Measurements from ENCODE around the gene GSDME.
A peak's percentile ranks its signal among the peaks of the same experiment; 100 is the strongest.
"Not testable (repeated sequence)": the region's sequence is repeated elsewhere in the genome, so short reads cannot be mapped to it uniquely, and the experiment has no call there.

Gene GSDME

DNA sequence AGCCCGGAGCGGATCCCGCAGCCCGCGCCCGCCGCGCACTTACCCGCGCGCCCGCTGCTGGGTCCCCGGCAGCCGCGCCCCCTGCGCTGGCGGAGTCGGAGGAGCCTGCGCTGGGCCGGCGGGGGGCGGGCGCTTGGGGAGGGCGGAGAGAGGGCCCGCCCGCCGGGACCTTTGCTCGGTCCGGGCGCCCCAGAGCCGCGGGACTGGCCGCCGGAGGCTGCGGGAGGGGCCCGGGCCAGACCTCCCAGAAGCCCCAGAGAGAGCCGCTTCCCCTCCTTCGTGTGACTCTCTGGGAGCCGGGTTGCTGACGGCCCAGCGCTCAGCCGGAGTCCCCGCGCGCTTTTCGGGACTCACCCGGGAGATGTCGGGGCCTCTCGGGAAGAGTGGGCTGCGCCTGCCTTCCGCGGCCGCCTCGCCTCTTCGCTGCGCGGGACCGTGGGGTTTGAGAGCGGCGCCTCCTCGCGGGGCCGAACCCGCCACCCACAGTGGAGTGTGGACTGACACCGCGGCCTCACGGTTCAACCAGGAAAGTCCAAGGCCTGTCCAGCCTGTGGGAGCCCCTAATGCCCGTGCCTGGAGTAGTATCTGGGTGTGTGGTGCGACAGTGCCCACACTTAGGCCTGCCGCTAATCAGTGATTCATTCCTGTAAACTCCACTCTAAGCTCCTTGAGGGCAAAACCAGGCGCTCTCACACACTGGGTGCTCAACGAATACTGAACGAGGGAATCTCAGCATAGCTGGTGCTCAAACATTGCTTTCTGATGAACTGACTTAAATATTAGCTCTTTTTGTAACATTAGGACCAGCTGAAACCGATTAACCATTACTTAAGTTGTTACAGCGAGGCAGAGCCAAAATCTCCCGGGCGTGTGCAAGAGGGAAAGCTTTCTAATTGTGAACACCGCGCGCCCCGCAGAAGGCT is at the start of gene GSDME:
GSDME (minus strand) TSS at position 112 of the 923 bp plus-strand sequence. CDS start 7,690 bp downstream, outside the sequence.
- DNase-seq (ENCODE audit: low read depth, low spot score), result no peak
- peak within 1 kb of the TSS; percentile 100 for H3K27ac ChIP-seq

DNA sequence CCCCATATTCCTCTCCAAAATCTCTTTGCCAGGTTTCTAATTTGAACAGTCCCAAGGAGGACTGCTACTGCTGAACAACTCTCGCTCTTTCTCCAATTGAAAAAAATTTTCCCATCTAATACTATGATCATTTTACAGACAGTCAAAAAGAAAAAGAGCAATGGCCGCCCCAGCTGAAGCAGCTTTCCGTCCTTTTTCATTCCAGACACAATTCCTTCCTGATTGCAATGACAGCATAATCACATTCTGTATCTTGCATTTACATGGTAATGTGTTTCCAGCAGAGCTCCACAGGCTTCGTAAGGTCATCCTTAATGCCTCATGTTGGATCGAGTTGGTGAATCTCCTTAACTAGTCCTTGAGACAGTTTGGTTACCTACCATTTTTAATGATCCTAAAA is 45.0 kb upstream of the GSDME start:
- H3K27ac ChIP-seq, result no peak overlapping the region
- no peak for DNase-seq (ENCODE audit: low read depth, low spot score)

DNA sequence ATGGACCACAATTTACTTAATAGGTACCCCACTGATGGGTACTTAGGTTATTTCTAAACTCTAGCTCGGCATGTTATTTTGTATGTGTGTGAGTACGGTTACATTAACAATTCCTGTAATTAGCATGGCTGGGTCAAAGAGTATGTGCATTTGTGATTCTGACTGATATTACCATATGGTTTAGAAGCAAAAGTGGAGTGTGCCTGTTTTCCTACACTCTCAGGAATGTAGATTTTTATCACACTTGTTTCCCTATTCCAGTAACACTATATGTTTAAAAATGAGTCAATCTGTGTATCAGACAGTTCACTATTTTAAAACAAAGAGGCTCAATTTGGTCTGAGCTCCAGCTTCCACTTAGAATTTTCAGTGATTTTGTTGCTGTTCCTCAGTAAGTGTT is 44.6 kb upstream of the GSDME start:
- no peak for DNase-seq (ENCODE audit: low read depth, low spot score)
- no peak overlapping the region for H3K27ac ChIP-seq

DNA sequence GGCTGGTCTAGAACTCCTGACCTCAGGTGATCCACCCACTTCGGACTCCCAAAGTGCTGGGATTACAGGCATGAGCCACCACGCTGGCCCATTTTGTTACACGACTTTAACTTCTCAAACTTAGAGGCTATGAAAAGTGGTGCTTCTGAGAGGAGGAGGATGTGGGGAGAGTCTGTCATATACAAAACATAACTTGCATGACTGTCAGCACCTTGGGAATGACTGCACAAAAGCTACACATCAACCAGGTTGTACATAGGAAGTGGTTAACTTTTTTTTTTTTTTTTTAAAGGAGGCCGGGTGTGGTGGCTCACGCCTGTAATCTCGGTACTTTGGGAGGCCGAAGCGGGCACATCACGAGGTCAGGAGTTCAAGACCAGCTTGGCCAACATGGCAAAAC is 43.4 kb upstream of the GSDME start:
- H3K27ac ChIP-seq, result no peak overlapping the region
- no peak for DNase-seq (ENCODE audit: low read depth, low spot score)

DNA sequence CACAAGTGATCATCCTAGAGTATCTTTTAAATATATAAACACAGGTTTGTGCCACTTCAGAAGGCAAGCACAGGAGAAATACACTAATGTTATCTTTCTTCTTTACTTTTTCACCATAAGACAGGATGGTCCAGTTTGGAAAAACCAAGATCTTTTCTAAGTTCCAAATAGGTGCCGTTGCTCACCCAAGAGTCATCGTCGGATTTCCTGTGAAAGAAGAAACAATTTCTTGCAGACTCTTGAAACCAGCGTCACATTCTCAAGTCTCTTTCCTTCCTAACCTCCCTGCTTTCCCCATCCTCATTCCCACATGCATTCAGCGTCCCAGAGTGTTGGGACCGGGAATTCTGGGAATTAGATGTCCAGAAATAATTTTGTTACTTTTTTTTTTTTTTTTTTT is 42.8 kb upstream of the GSDME start:
- H3K27ac ChIP-seq, result no peak overlapping the region
- DNase-seq (ENCODE audit: low read depth, low spot score), result no peak

DNA sequence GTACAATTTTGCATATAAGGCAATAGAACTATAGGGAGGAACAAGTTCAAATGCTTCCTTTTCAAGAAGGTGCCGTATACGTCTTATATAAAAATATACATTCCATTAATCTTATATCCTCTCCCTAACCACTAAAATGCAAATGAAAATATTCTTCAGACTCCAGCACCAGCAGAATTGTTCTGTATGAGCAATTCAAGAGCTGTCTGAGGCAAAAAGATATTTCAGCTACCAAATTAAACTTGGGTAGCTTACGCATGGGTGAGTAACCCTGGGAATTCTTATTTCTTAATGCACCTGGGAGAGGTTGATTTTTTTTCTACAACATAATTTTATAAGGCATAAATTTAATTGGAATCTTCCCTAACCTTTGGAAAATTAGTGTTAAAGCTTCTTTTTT is 42.2 kb upstream of the GSDME start:
- no peak for DNase-seq (ENCODE audit: low read depth, low spot score)
- no peak overlapping the region for H3K27ac ChIP-seq

DNA sequence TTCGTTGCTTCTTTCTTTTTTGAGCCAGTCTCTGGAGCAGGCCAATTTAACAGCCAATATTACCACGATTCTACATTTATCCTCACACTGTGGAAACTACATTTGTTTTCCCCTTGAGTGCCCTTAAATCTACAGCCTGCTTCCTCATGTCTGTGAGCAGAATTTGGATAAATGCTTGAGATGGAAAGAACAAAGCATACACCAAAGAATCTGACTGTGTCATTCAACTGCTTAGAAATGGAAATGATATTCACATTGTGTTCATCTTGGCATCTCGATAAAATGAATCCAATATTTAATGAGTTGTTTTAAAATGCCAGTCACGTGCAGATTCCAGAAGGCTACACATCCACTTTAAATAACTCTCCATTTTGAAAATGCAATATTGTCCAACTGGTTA is 41.0 kb upstream of the GSDME start:
- DNase-seq (ENCODE audit: low read depth, low spot score), result no peak
- H3K27ac ChIP-seq, result no peak overlapping the region

DNA sequence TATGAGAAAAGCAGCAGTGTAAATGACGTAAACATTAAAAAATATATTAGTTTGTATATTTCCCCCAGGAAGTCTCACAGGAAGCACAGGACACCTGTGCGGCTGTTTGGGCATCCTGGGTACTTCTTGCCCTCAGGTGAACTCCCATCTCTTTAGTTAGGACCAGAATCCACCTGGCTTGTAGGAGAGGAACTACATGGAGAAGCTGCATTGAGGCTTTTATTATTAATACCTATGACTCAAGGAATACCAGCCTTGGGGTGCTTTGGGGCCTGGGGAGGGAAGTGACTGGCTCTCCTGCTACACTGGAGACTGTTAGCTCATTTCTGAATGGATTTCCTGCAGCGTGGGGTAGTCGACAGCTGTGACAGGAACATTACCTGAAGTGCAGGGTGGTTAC is 40.0 kb upstream of the GSDME start:
- H3K27ac ChIP-seq, result no peak overlapping the region
- DNase-seq (ENCODE audit: low read depth, low spot score), result no peak

DNA sequence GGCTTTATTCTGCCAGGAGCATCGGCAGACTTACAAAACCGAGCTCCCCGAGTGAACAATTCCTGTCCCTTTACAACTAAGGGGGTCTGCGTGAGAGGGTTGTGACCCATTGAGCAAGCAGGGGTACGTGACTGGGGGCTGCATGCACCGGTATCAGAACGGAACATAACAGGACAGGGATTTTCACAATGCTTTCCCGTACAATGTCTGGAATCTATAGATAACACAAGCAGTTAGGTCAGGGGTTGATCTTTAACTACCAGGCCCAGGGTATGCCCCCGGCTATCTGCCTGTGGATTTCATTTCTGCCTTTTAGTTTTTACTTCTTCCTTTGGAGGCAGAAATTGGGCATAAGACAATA is 38.1 kb upstream of the GSDME start:
- H3K27ac ChIP-seq, result no peak overlapping the region

DNA sequence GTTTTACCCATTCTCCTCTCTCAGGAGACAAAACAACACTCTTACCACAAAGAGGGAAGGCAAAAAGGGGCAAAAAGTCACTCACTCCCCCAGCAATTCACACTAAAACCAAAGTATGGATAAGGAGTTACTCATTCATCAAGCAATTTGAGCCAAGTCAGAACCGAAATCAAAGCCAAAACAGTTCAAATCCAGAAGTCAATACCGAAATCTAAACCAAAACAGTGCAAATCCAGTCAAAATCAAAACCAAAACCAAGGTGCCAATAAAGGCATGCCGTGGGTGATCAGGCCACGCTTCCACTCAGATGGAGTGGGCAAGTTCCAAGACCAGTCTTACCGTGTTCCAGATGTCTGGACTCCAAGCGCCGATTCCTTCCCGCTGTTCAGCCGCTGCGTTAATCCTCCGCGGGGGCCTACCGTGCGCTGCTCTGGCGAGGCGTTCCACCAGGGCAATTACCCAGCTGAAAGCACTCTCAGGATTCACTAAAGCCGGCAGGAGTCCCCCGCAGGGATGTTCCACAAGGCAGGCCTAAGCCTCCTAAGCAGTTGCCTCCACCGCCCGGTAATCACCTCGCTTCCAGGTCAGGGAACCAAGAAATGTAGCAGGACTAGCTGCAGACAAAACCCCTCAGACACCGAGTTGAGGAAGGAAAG is 37.6 kb upstream of the GSDME start:
- not testable (repeated sequence) for DNase-seq (ENCODE audit: low read depth, low spot score); H3K27ac ChIP-seq

More for the DNA sequence above, 38.1 kb upstream of the GSDME start:
- DNase-seq (ENCODE audit: low read depth, low spot score), result no peak

DNA sequence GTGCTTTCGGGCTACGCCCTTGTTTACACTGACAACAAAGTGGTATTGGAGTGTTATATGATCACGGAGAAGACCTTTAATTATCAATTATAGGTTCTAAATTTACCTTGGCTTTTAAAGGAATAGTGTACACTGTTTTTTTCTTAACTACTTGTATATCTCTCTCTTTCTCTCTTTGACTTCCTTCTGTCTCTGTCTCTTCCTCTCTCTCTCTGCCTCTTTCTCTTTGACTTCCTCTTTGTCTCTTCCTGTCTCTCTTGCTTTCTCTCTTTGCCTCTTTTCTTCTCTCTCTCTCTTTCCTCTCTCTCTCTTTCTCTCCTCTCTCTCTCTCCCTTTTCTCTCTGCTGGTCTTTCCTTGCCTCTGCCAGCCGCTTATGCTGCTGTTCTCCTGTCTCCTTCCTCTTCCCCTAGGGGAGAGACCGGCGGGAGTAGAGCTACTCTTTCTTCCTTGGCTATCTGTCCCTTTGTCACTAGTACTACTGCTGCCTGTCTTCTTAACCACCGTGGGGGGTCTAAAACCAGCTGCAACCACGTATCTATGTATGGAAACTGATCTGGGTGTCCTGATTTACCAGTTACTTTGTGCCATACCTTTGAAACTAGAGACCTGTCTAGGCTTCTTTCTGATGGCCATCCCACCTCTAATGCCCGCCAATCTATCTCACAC is 36.9 kb upstream of the GSDME start:
- no peak for DNase-seq (ENCODE audit: low read depth, low spot score)
- H3K27ac ChIP-seq, result no peak overlapping the region

DNA sequence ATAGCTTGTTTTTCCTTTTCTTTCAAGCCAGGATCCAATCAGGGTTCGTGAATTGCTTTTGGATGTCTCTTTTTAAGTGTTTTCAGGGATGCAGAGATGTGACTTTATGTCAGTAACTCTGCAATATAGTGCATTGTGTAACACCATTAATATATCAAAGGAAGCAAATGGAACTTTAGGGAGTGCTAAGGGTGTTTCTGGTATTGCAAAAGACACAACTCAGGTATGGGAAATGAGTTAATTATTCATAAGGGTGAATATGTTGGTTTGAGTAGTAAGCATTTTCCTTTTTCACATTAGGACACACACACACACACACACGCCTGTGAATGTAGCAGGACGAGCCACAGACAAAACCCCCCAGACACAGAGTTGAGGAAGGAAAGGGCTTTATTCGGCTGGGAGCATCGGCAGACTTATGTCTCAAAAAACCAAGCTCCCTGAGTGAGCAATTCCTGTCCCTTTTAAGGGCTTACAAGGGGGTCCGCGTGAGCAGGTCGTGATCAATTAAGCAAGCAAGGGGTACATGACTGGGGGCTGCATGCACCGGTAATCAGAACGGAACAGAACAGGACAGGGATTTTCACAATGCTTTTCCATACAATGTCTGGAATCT is 31.8 kb upstream of the GSDME start:
- no peak overlapping the region for H3K27ac ChIP-seq
- DNase-seq (ENCODE audit: low read depth, low spot score), result no peak

DNA sequence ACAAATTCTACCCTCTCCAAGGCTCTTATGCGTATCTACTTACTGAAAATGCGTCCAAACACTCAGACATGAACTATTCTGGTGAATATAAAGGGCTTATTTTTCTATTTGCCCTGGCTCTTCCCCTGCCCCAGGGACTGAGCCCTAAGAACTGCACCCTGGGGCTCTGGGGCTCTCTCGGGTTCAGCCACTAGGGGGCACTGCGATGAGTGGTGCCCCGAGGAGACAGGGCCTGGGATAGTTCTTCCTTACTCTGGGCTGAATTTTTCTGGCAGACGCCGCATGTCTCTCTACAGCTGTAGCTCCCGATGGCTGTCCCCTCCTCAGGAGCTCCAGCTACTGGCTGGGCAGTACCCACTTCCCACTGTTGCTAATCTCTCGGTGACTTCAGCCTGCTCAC is 30.8 kb upstream of the GSDME start:
- no peak overlapping the region for H3K27ac ChIP-seq
- DNase-seq (ENCODE audit: low read depth, low spot score), result no peak

DNA sequence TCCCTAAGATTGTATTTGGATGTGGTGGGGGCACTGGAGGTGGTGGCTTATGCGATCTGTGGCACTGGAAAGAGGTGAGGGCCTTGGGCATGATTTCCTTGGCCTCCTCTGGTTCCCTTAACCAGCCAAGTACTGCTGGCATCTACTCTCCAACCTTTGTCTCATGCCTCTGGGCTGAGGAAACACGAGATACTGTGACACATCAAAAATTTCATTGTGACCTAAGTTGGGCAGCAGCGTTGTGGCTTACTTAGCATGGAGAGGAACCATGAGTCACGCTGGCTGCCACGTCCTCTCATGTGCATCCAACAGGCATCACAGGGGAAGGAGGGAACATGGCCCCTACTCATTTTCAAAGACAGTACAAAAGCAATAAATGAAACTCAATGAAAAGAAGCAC is 29.7 kb upstream of the GSDME start:
- peak; percentile 88 for DNase-seq (ENCODE audit: low read depth, low spot score)
- peak overlapping the region; percentile 66 for H3K27ac ChIP-seq

DNA sequence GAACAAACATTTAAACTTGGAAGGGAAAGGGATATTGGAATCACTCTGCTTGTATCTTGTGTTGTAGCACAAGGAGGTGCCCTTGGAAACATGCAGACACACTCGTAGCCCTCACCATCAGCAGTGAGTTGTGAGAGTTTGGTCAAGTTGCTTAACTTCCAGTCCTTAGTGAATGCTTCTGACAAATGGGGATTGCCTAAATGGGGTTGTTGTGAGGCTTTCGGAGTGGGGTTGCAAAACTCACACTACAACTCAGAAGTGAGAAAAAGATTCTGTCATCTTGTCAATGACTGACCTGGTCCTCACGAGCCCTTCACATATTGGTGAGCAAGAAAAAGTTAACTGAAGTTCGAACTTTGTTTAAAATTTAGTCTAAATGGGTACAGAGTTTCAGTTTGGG is 29.0 kb upstream of the GSDME start:
- no peak for DNase-seq (ENCODE audit: low read depth, low spot score)
- peak overlapping the region; percentile 66 for H3K27ac ChIP-seq

DNA sequence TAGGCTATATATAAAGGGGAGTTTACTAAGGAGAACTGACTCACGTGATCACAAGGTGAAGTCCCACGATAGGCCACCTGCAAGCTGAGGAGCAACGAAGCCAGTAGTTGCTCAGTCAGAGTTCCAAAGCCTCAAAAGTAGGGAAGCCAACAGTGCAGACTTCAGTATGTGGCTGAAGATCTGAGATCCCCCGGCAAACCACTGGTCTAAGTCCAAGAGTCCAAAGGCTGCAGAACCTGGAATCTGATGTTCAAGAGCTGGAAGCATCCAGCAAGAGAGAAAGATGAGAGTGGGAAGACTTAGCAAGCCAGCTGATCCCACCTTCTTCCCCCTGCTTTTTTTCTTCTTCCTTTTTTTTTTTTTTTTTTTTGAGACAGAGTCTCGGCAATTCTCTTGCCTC is 27.0 kb upstream of the GSDME start:
- DNase-seq (ENCODE audit: low read depth, low spot score), result no peak

DNA sequence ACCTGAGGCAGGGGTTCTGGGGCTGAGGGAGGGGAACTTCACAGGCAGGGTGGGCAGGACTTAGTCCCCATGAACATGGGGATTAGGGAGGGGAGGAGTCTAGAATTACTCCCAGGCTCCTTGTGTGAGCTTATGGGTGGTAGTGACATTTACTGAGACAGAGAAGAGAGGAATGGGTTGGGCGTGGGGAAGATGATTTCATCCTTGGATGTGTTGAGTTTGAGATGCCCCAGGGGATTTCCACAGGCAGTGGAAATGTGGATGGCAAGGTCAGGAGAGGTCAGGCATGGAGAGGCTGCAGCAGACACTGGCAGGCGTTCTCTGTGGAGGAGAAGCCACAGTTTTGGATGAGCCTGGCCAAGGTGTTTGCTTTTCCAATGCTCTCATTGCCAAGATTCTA is 26.4 kb upstream of the GSDME start:
- no peak overlapping the region for H3K27ac ChIP-seq
- no peak for DNase-seq (ENCODE audit: low read depth, low spot score)

More for the DNA sequence above, 27.0 kb upstream of the GSDME start:
- H3K27ac ChIP-seq, result no peak overlapping the region

DNA sequence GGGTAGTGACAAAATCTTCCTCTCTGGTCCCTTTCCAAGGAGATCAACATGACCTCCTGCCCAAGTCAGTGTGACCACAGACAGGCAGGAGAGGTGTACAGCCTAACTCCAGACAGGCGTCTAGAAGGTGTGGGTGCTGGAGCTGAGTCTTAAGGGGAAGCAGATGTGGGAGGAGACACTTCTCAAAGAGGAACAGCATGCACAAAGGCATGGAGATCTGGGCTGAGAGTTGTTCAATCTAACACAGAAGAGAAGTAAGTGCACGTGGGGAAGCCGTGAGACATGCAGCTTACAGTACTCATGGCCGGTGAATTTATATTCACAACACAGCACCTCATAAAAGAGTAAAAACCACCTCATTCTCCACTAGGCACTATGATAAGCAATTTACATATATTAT is 23.8 kb upstream of the GSDME start:
- H3K27ac ChIP-seq, result no peak overlapping the region
- DNase-seq (ENCODE audit: low read depth, low spot score), result no peak

DNA sequence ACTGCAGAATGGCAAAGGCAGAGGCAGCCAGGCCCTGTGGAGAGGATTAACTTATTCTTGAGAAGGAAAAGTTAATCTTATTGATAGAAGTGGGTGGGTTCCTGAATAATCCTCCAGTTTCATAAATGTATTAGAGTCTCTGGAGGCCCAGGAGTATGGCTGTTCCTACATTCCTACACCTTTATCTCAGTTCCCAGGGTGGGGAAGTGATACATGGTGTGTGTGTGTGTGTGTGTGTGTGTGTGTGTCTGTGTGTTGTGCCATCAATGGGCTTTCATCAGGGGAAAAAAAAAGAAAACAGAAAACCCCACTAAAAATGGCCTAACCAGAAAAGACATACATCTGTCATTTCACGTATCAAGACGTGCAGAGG is 22.0 kb upstream of the GSDME start:
- peak overlapping the region; percentile 66 for H3K27ac ChIP-seq
- DNase-seq (ENCODE audit: low read depth, low spot score), result no peak

DNA sequence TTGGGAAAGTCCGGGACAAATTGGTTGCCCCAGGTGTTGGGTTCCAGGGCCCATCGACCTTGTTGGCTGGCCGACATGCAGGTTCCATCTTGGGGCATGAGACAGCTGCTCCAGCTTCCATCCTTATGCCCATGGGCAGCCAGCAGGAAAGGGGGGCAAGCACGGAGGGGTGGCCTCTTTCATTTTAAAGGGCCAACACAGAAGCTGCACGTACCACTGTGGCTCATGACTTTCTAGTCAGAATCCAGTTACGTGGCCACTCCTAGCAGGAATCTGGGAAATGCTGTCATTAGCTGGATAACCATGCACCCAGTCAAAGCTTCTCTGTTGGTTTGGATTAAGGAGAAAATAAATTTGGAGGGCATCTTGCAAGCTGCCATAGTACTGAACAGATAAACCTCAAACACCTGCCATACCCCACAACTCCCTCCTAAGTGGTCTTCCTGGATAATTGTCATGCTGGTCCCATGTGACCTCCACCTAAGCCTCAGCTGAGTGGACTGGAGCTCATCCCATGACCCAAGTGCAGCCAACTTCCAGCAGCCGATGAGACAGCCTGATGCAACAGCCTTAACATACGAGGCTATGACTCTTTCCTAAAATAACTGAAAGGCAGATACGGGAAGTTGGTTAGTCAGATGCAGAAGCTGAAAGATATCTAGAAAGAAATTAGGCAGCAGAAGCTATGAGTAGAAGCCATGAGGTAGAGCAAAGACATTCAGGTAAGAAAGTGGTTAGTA is 21.4 kb upstream of the GSDME start:
- no peak for DNase-seq (ENCODE audit: low read depth, low spot score)
- H3K27ac ChIP-seq, result peak overlapping the region; percentile 66
